NCI-H69 (cell line): Measurements from ENCODE around the gene DYRK1A.

Experiments
- DNase-seq: peaks from one replicate; lab custom pipeline; 2025; lab: John Stamatoyannopoulos, UW

DYRK1A gene

GRCh38 chr21:37566790-37567615, 200.4 kb downstream of the DYRK1A start:
- DNase-seq: no peak

- no peak for DNase-seq
Measured at GRCh38 chr21:37568415-37568814, 201.8 kb downstream of the DYRK1A start.

GRCh38 chr21:37568916-37569315, 202.3 kb downstream of the DYRK1A start:
- no peak for DNase-seq

- no peak for DNase-seq
Measured at GRCh38 chr21:37571442-37571841, 204.9 kb downstream of the DYRK1A start.

GRCh38 chr21:37574316-37574715, 207.7 kb downstream of the DYRK1A start:
- DNase-seq: no peak

- no peak for DNase-seq
Measured at GRCh38 chr21:37574751-37575150, 208.2 kb downstream of the DYRK1A start.

- no peak for DNase-seq
Measured at GRCh38 chr21:37575580-37575979, 209.0 kb downstream of the DYRK1A start.
